Stimulated activated CD8-positive, alpha-beta memory T cell treated with anti-CD3 and anti-CD28 coated beads, Interleukin-4, amount 100 ng/mL, for 48 hours (primary cell): ENCODE results near the gene JAG1.
"Not testable (repeated sequence)": the region's sequence is repeated elsewhere in the genome, so short reads cannot be mapped to it uniquely, and the experiment has no call there.

ENCODE experiments used
- DNase-seq: peaks from one replicate; pipeline ENCODE4 v3.0.0-alpha.2; 2020

Gene JAG1

GRCh38 chr20:10635476-10636208, 38.2 kb downstream of the JAG1 start:
- no peak for DNase-seq

DNA sequence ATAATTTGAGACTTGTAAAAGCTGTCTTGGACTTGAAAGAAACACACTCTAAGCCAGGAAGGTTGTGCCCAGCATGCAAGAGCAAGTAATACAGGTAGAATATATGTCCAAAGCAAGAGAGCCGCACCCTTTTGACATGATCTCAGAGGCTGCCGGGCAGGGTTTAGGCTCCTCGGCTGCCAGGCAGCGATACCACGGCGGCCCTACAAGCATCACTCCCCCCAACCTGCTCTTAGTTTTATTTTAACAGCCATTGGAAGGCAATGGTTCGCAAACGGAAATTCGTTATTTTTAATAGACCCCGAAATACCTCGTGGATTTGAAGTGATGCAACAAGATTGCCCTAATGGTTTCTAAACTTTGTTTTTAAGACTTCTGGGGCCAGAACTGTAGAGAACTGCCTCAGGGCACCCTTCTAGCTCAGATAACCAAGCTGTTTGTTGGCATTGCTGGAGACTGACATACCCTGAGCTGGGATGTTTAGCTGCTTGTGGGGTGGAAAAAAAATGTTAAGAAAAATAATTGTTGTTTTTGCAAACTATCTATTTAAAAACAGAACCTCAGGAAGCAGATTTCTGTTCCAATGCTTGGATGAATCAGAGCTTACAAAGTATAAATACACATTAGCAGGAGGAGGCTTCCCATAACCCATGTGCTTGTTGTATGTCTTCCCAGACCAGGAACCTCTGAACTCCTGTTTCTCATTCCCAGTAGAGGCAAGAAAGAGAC, 39.0 kb downstream of the JAG1 start:
- no peak for DNase-seq

GRCh38 chr20:10634211-10634610, 39.6 kb downstream of the JAG1 start:
- no peak for DNase-seq

GRCh38 chr20:10633718-10634117, 40.1 kb downstream of the JAG1 start:
- no peak for DNase-seq

DNA sequence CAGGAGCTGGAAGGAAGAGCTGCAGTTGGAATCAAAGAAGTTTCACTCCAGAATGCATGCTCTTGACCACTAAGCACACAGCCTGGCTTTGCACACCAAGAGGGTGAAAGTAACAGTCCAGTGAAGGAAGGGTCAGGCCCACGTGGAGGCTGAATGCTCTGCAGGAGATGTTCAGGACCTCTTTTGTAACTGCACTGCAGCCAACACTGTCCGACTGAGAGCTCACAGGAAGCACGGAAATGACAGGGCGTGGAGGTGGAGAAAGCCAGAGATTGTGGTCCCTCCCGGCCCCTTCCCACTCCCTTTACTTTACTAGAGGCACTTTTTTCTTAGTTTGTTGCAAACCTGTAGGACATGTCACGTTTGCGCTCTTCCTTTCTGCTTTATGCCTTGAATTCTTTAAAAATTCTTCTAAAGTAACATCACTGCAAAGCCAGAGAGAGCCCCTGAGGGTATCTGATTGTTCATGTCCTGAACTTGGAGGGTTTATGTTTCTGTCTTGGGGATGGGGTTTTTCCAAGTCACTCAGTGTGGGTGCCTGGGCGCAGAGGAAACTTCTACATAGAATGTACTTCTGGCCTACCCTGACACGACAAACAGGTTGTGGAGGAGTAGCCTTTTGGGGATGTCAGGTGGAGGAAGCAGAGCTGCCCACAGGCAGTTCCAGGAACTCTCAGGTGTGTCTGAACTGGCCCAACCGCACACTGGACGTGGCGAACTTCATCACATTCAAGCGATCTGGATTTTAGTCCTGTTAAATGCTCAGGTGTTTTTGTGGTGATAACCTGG, 40.9 kb downstream of the JAG1 start:
- no peak for DNase-seq

GRCh38 chr20:10631126-10631525, 42.7 kb downstream of the JAG1 start:
- DNase-seq: no peak

DNA sequence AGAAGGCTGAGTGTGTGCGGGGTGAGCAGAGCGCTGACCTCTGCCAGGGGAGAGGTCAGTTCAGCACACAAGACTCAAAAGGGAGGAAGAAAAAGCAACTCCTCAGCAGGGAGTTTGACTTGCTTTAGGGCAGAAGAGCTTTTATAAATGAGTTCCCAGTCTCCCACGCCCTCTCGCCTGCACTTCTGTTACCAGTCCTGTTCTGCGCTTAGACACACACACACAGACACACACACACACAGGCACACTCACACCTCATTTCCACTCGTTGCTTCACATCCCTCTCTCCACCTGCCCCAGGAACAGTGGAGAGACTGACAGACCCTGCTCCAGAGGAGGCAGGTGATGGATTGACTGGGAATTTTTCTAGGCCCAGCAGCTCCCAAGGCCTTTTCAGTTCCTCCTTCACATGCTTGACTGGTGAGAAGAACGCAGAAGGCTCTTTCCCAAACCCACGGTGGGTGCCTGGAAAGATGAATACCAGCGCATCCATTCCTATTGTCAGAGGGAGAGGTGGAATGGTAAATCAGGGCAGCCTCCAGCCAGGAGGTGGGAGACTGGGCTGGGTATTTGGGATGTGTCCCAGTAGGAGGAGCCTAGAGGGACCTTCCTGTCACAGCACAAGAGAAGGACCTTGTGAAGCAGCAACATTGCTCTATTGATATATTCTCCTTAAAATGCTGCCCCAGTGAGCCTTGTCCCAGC, 43.7 kb downstream of the JAG1 start:
- no peak for DNase-seq

- DNase-seq: no peak
Observed at GRCh38 chr20:10626896-10627295, 46.9 kb downstream of the JAG1 start.

- DNase-seq: no peak
Observed at GRCh38 chr20:10625641-10626040, 48.2 kb downstream of the JAG1 start.

GRCh38 chr20:10622657-10623418, 51.0 kb downstream of the JAG1 start:
- no peak for DNase-seq

DNA sequence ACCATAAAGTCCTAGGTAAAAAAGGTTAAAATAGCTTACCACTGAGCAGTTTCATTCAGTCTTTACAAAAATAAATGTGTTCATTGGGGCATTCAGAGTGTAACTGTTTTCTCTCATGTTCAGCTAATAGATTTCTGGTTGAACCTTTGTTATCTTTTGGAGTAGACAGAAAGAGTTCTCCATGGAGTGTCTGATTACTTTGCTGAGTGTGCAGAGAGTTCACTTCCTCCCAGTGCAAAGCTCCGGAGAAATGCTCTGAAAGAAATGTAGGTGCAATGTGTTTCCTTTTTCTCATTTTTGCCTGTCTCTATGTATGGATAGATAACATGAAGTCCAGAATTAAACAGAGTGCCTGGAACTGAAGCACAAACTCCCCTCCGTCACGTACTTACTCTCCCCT, 52.6 kb downstream of the JAG1 start:
- DNase-seq: no peak

DNA sequence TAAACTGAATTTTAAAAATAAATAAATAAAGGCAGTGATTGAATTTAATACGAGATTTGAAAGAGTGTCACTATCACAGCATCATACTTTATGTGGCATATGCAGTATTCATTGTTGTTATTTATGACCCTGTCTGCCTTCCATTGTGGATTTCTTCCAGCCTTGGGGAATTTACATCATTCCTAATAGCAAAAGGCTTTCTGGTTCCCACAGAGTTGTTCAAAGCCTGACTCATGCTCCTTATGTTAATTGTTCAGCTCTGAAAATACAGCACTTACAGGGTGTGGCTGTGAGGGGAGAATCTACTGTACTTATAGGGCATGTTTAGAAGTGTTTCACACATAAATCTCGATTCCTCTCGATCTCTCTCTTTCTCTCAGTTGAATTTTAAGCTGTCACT, 54.4 kb downstream of the JAG1 start:
- DNase-seq: no peak

DNA sequence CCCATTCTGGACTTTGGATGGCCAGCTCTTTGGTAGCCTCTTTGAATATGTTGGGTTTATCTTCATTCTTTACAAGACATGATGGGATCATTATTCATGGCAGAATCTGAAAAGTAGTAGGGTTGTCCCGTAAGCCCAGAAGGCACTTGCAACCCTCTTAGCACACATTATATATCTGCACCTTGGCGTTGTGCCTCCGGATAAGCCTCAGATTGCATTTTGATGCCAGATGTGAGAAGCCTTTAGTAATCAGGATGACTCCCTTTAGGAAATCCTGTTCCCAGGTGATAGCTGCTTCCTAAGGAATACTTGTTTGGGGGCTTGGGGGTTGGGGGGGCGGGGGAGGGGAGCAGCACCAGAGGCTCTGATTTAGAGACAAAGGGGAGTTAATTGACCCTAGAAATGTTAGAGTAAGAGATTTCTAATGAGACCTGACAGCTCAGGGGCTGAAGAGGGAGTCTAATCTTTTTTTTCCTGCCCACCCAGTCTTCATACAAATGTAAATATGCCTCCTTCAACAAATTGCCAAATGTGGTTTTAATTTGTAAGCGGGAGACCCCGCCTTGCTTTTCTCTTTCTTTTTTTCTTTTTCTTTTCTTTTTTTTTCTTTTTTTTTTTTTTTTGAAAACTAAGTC, 55.1 kb downstream of the JAG1 start:
- no peak for DNase-seq

DNA sequence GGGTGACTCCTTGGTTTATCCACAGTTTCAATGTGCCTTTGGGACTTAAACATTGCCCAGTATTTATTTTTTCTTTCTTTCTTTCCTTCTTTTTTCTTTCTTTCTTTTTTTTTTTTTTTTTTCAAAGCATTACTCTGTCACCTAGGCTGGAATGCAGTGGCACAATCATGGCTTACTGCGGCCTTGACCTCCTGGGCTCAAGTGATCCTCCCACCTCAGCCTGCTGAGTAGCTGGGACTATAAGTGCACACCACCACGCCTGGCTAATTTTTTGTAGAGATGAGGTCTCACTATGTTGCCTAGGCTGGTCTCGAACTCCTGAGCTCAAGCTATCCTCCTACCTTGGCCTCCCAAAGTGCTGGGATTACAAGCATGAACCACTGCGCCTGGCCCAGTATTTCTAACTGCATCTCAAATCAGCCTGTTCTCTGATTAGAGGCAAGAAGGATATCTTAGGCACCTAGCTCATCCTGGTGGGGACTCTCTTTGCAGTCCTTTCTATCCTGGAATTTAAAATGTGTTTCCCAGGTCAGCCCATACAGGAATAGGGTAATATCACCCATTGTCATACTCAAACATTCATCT, 56.2 kb downstream of the JAG1 start:
- not testable (repeated sequence) for DNase-seq

- DNase-seq: no peak
Observed at GRCh38 chr20:10616212-10616611, 57.6 kb downstream of the JAG1 start.

DNA sequence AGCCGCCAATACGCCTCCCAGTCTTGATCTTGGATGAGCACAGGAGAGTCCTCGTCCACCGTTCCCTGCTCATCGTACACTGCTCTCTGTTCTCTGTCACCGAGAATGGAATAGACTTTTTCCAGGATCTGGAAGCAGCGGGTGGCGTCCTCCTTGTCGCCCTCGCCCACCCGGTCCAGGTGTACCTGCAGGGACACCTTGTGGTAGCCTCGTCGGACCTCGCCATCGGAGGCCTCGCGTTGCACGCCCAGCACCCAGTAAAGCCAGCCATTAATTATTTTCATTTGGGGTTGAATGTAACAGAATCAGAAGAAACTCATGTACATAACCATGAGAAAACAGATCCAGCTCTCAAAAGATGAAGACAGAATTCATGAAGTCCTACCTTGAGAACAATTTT, 59.9 kb downstream of the JAG1 start:
- DNase-seq: no peak

GRCh38 chr20:10613426-10613825, 60.4 kb downstream of the JAG1 start:
- not testable (repeated sequence) for DNase-seq

GRCh38 chr20:10611357-10611756, 62.4 kb downstream of the JAG1 start:
- no peak for DNase-seq

GRCh38 chr20:10610251-10610650, 63.5 kb downstream of the JAG1 start:
- no peak for DNase-seq

DNA sequence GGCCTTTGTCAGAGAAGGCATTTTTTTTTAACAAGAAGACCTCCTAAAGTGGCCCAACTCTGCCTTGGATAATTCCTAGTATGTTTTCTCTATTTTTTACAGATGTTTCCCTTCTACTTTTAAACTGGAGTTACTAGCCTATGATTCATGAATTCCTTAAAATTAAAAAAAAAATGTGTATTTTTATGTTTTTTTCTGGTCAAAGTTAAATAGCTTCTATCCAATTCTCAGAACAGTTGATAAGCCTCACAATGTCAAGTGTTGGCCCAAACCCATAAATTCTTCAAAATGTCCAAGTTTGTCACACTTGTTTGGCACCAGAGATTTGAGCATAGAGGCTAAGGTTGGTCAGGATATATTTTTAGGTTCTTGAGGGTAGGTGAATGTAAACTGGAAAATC, 64.0 kb downstream of the JAG1 start:
- no peak for DNase-seq

DNA sequence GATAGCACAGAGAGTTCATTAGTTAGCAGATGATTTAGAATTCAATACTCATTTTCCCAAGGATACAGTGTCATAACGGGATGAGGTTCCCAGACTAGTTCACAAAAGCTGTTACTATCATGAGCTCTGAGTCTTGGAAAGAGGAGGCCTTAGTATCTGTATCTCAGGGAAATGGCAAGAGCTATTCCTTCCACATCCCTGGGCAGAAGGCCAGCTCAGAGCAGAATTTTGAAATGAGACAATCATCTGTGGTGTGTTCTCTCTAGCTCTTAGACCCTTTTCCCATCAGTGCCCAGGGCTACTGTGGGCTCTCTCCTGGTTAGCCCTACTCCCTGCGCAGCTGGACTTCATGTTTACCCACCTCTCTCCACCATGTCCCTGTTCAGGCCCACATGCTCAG, 64.5 kb downstream of the JAG1 start:
- DNase-seq: no peak
